ENCODE measurements around the gene GPAT3. TPM values are rescaled to one million over a fixed set of nuclear protein-coding genes. Genes with fewer than 3 reads are reported as not detected.

Gene GPAT3
- total RNA-seq, 1 donor from 2014 or later: 0.17 TPM

- Mint-ChIP-seq H3K9me3 (ENCODE audit: low read depth) (no peaks in the 10 kb centered on the region), H3K36me3 (ENCODE audit: insufficient read depth) (no peaks in the 10 kb centered on the region), H3K4me3 (ENCODE audit: low read depth) (no peak overlapping the region), H3K27ac (no peak overlapping the region), H3K27me3 (no peaks in the 10 kb centered on the region), H3K4me1 (ENCODE audit: low read depth) (no peaks in the 10 kb centered on the region)
- DNase-seq (ENCODE audit: low spot score, unreplicated experiment): no peak
- TF ChIP-seq CTCF (IDR thresholded peaks at IDR 0.05; ENCODE audit: unreplicated experiment): no peak
Observed at GRCh38 chr4:83561381-83561780, 25.5 kb downstream of the GPAT3 start.

GRCh38 chr4:83563998-83564397 lies 28.1 kb downstream of the GPAT3 start:
- H3K36me3 Mint-ChIP-seq (ENCODE audit: insufficient read depth): no peaks in the 10 kb centered on the region
- no peaks in the 10 kb centered on the region for H3K27me3 Mint-ChIP-seq
- H3K9me3 Mint-ChIP-seq (ENCODE audit: low read depth): no peaks in the 10 kb centered on the region
- no peak for TF ChIP-seq CTCF (IDR thresholded peaks at IDR 0.05; ENCODE audit: unreplicated experiment)
- DNase-seq (ENCODE audit: low spot score, unreplicated experiment): no peak
- no peak overlapping the region for H3K27ac Mint-ChIP-seq
- H3K4me1 Mint-ChIP-seq (ENCODE audit: low read depth): no peaks in the 10 kb centered on the region
- no peak overlapping the region for H3K4me3 Mint-ChIP-seq (ENCODE audit: low read depth)

- Mint-ChIP-seq H3K4me1 (ENCODE audit: low read depth) (no peaks in the 10 kb centered on the region), H3K36me3 (ENCODE audit: insufficient read depth) (no peaks in the 10 kb centered on the region), H3K4me3 (ENCODE audit: low read depth) (no peak overlapping the region), H3K27ac (no peak overlapping the region), H3K27me3 (no peaks in the 10 kb centered on the region), H3K9me3 (ENCODE audit: low read depth) (no peaks in the 10 kb centered on the region)
- no peak for DNase-seq (ENCODE audit: low spot score, unreplicated experiment)
- TF ChIP-seq CTCF (IDR thresholded peaks at IDR 0.05; ENCODE audit: unreplicated experiment): no peak
Observed at GRCh38 chr4:83568062-83568461, 32.2 kb downstream of the GPAT3 start.

- H3K4me1 Mint-ChIP-seq (ENCODE audit: low read depth): no peaks in the 10 kb centered on the region
- no peaks in the 10 kb centered on the region for H3K27me3 Mint-ChIP-seq
- H3K4me3 Mint-ChIP-seq (ENCODE audit: low read depth): no peak overlapping the region
- H3K27ac Mint-ChIP-seq: no peak overlapping the region
- no peaks in the 10 kb centered on the region for H3K36me3 Mint-ChIP-seq (ENCODE audit: insufficient read depth)
- DNase-seq (ENCODE audit: low spot score, unreplicated experiment): no peak
- no peak for TF ChIP-seq CTCF (IDR thresholded peaks at IDR 0.05; ENCODE audit: unreplicated experiment)
- H3K9me3 Mint-ChIP-seq (ENCODE audit: low read depth): no peaks in the 10 kb centered on the region
Observed at GRCh38 chr4:83569429-83569828, 33.5 kb downstream of the GPAT3 start.

GRCh38 chr4:83569987-83570386 lies 34.1 kb downstream of the GPAT3 start:
- no peak for TF ChIP-seq CTCF (IDR thresholded peaks at IDR 0.05; ENCODE audit: unreplicated experiment)
- H3K4me1 Mint-ChIP-seq (ENCODE audit: low read depth): no peaks in the 10 kb centered on the region
- no peaks in the 10 kb centered on the region for H3K9me3 Mint-ChIP-seq (ENCODE audit: low read depth)
- no peak overlapping the region for H3K4me3 Mint-ChIP-seq (ENCODE audit: low read depth)
- no peak overlapping the region for H3K27ac Mint-ChIP-seq
- H3K27me3 Mint-ChIP-seq: no peaks in the 10 kb centered on the region
- H3K36me3 Mint-ChIP-seq (ENCODE audit: insufficient read depth): no peaks in the 10 kb centered on the region
- no peak for DNase-seq (ENCODE audit: low spot score, unreplicated experiment)
